Endodermal cell (in vitro differentiated cells): ENCODE results near the gene CRMP1. TPM values are rescaled to one million over a fixed set of nuclear protein-coding genes. Genes with fewer than 3 reads are reported as not detected.

Experiments used
- DNase-seq: peaks from one replicate; pipeline ENCODE4 v3.0.0-alpha.2; 2017
- H3K27ac ChIP-seq: 2 replicates; pipeline ENCODE4 v1.5.1; 2013; ENCODE audit warnings: mild to moderate bottlenecking, low read depth, low read length, moderate library complexity
- H3K27me3 ChIP-seq: 2 replicates; pipeline ENCODE4 v1.6.1; 2013; ENCODE audit warnings: mild to moderate bottlenecking, low read length, moderate library complexity; ENCODE audit not compliant: insufficient read depth, control insufficient read depth, poor library complexity, severe bottlenecking
- H3K36me3 ChIP-seq: 2 replicates; pipeline ENCODE4 v1.7.0; 2013; ENCODE audit warnings: mild to moderate bottlenecking, low read length, moderate library complexity; ENCODE audit not compliant: control insufficient read depth, insufficient read depth
- H3K4me1 ChIP-seq: one replicate; pipeline ENCODE4 v1.7.0; 2013; ENCODE audit warnings: low read length; ENCODE audit not compliant: control insufficient read depth, insufficient read depth
- H3K4me3 ChIP-seq: 2 replicates; pipeline ENCODE4 v1.5.1; 2013; ENCODE audit warnings: mild to moderate bottlenecking, low read length, moderate library complexity
- H3K9ac ChIP-seq: 2 replicates; pipeline ENCODE4 v1.6.1; 2013; ENCODE audit warnings: mild to moderate bottlenecking, low read length, moderate library complexity; ENCODE audit not compliant: poor library complexity, severe bottlenecking; ENCODE audit errors: extremely low read depth
- H3K9me3 ChIP-seq: 2 replicates; pipeline ENCODE4 v1.6.1; 2013; ENCODE audit warnings: mild to moderate bottlenecking, low read length, moderate library complexity; ENCODE audit not compliant: control insufficient read depth
- H3K27ac Mint-ChIP-seq: 2 replicates; pipeline ENCODE4 v1.8.0; 2020; ENCODE audit warnings: mixed read lengths
- H3K27me3 Mint-ChIP-seq: 2 replicates; pipeline ENCODE4 v1.8.0; 2021; ENCODE audit warnings: mild to moderate bottlenecking, mixed read lengths; ENCODE audit not compliant: insufficient read depth
- H3K36me3 Mint-ChIP-seq: 2 replicates; pipeline ENCODE4 v1.8.0; 2020; ENCODE audit warnings: low read depth, mixed read lengths
- H3K4me1 Mint-ChIP-seq: 2 replicates; pipeline ENCODE4 v1.8.0; 2020; ENCODE audit warnings: mixed read lengths
- H3K4me3 Mint-ChIP-seq: 2 replicates; pipeline ENCODE4 v1.8.0; 2020; ENCODE audit warnings: mild to moderate bottlenecking, moderate library complexity, mixed read lengths
- H3K9me3 Mint-ChIP-seq: 2 replicates; pipeline ENCODE4 v1.8.0; 2020; ENCODE audit warnings: mild to moderate bottlenecking, mixed read lengths
- WGBS, 2 experiments: methylation state at CpG; one replicate each; pipeline versions ENCODE4 v1.1.5 to v1.1.7; 2013; ENCODE audit warnings: missing lambda C conversion rate in 2 of 2, mixed read lengths in 1 of 2; ENCODE audit not compliant: insufficient coverage in 1 of 2, insufficient read length in 1 of 2; 5-methylcytosine and 5-hydroxymethylcytosine counted together
- total RNA-seq, 2 donors: library from RNA; stranded (reverse); fragmentation: NEBNext Ultra II Directional in 1 of 2; extraction: Animal tissue kit (Norgen Biotek cat#: 25700) in 1 of 2; gene quantifications; 2 replicates in 1 of 2; 3 replicates in 1 of 2; pipeline ENCODE4 v1.2.1, GENCODE V29; 2021
- TF ChIP-seq, protein P1 (sequence below): fragments of 200-600 bp; sonication (generic); conservative IDR thresholded peaks from 2 replicates; pipeline ENCODE4 v1.5.0; 2021; ENCODE audit warnings: antibody characterized with exemption, mild to moderate bottlenecking

The CRMP1 gene
- total RNA-seq, 2 donors from 2014 or later, result 40.0 to 64.9 TPM

DNA sequence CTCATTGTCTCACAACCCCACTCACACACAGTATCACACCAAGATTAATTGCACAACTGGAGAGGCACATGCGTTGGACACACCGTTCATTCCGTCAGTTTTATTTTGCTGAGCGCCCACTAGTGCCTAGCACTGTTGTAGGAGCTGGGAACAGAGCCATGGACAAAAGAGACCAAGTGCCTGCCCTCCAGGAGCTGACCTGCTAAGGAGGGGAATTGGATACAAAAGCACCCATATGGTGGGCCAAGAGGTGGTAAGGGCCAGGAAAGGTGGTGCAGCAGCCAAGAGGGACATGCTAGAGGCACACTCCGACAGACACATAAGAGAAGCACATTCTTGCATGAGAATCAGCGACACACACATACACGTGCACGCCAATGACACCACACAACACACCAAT is 705 bp upstream of the CRMP1 start:
- H3K4me3 ChIP-seq, result peak overlapping the region; percentile 15
- Mint-ChIP-seq H3K9me3 (peaks cover 4% of the 10 kb centered on the region), H3K4me3 (peak overlapping the region; percentile 18), H3K27ac (no peak overlapping the region), H3K36me3 (no peaks in the 10 kb centered on the region), H3K4me1 (peaks cover 19% of the 10 kb centered on the region), H3K27me3 (peaks cover 84% of the 10 kb centered on the region)
- DNase-seq, result no peak
- no peaks in the 10 kb centered on the region for H3K9me3 ChIP-seq
- peaks cover 82% of the 10 kb centered on the region for H3K27me3 ChIP-seq
- no peak overlapping the region for H3K9ac ChIP-seq
- no peaks in the 10 kb centered on the region for H3K4me1 ChIP-seq
- H3K27ac ChIP-seq, result no peak overlapping the region
- TF ChIP-seq, protein P1, sequence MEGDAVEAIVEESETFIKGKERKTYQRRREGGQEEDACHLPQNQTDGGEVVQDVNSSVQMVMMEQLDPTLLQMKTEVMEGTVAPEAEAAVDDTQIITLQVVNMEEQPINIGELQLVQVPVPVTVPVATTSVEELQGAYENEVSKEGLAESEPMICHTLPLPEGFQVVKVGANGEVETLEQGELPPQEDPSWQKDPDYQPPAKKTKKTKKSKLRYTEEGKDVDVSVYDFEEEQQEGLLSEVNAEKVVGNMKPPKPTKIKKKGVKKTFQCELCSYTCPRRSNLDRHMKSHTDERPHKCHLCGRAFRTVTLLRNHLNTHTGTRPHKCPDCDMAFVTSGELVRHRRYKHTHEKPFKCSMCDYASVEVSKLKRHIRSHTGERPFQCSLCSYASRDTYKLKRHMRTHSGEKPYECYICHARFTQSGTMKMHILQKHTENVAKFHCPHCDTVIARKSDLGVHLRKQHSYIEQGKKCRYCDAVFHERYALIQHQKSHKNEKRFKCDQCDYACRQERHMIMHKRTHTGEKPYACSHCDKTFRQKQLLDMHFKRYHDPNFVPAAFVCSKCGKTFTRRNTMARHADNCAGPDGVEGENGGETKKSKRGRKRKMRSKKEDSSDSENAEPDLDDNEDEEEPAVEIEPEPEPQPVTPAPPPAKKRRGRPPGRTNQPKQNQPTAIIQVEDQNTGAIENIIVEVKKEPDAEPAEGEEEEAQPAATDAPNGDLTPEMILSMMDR, result no peak
- 88 to 91% methylated on average over 5 to 8 of the region's 8 CpGs for WGBS, 2 experiments
- H3K36me3 ChIP-seq, result no peaks in the 10 kb centered on the region

DNA sequence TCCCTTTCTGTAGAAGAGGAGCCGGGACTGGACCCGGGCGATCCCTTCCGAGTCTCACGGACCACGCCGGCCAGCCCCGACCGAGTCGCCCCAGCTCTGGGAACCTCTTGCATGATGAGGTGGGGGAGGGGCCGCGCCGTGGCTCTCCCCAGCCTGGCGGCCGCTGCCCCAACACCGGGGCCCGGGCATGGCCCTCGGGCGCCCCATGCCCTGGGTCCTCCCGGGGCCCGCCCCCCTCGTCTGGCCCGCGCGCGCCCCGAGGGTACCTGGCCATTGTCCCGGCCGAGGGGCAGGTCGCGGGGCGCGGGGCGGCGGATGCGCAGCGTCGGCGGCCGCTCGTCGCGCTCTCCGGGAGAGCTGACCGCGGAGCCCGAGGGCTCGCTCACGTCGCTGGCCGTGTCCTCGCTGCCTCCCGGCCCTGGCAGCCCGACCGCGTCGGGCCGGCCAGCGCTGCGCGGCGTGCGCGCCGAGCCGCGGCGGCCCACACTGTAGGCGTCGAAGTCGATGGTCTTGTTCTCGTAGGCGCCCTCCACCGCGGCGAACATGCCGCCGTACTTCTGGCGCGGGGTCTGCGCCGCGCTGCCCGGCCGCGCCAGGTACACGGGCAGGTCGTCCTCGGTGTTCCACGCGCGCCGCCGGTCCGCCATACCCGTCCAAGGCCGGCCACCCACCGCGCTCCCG is 423 bp downstream of the CRMP1 start:
- Histone ChIP-seq H3K9me3 (no peaks in the 10 kb centered on the region), H3K36me3 (no peaks in the 10 kb centered on the region), H3K4me3 (no peak overlapping the region), H3K27ac (no peak overlapping the region), H3K27me3 (peaks cover 72% of the 10 kb centered on the region), H3K4me1 (no peaks in the 10 kb centered on the region), H3K9ac (no peak overlapping the region)
- peaks cover 4% of the 10 kb centered on the region for H3K9me3 Mint-ChIP-seq
- no peak overlapping the region for H3K4me3 Mint-ChIP-seq
- H3K4me1 Mint-ChIP-seq, result peaks cover 19% of the 10 kb centered on the region
- no peak overlapping the region for H3K27ac Mint-ChIP-seq
- peak; percentile 65 for DNase-seq
- TF ChIP-seq, protein P1, result no peak
- peaks cover 73% of the 10 kb centered on the region for H3K27me3 Mint-ChIP-seq
- H3K36me3 Mint-ChIP-seq, result no peaks in the 10 kb centered on the region
- WGBS, 2 experiments, result 1% methylated on average over 100 of the region's 100 CpGs; no CpG with 5 or more reads in 1 of the 2 experiments

GRCh38 chr4:5891563-5892322 is 1.1 kb downstream of the CRMP1 start:
- no peak for DNase-seq
- WGBS, 2 experiments, result 19% methylated on average over 19 to 34 of the region's 34 CpGs
- peaks cover 68% of the 10 kb centered on the region for H3K27me3 Mint-ChIP-seq

More at GRCh38 chr4:5891563-5892322, 1.1 kb downstream of the CRMP1 start:
- H3K27ac Mint-ChIP-seq, result no peak overlapping the region
- no peaks in the 10 kb centered on the region for H3K36me3 Mint-ChIP-seq
- peaks cover 71% of the 10 kb centered on the region for H3K27me3 ChIP-seq
- H3K27ac ChIP-seq, result no peak overlapping the region
- H3K36me3 ChIP-seq, result no peaks in the 10 kb centered on the region
- peaks cover 19% of the 10 kb centered on the region for H3K4me1 Mint-ChIP-seq
- TF ChIP-seq, protein P1, result no peak
- peak overlapping the region; percentile 76 for H3K4me3 Mint-ChIP-seq
- H3K9me3 Mint-ChIP-seq, result peaks cover under 1% of the 10 kb centered on the region
- H3K9ac ChIP-seq, result no peak overlapping the region
- peaks cover 4% of the 10 kb centered on the region for H3K4me1 ChIP-seq
- H3K4me3 ChIP-seq, result no peak overlapping the region
- H3K9me3 ChIP-seq, result no peaks in the 10 kb centered on the region
